ENCODE data around the gene SLC36A3.

GRCh38 chr5:151238303-151238741 is 65.2 kb downstream of the SLC36A3 start:
- TF ChIP-seq ATF1 (CRISPR knock-in tag; IDR thresholded peaks at IDR 0.05) = no peak
- no peak for TF ChIP-seq ZBTB21 (CRISPR knock-in tag; IDR thresholded peaks at IDR 0.05; ENCODE audit: borderline replicate concordance)
- TF ChIP-seq CTCF (IDR thresholded peaks at IDR 0.05) = no peak
- TF ChIP-seq ETV6 (CRISPR knock-in tag; IDR thresholded peaks at IDR 0.05) = no peak
- no peak for TF ChIP-seq HMGXB4 (CRISPR knock-in tag; IDR thresholded peaks at IDR 0.05)
- TF ChIP-seq ATF3 (CRISPR knock-in tag; conservative IDR thresholded peaks at IDR 0.05) = no peak
- no peak for TF ChIP-seq NR2C2 (CRISPR knock-in tag; IDR thresholded peaks at IDR 0.05)
- TF ChIP-seq, protein P1, sequence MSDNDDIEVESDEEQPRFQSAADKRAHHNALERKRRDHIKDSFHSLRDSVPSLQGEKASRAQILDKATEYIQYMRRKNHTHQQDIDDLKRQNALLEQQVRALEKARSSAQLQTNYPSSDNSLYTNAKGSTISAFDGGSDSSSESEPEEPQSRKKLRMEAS (CRISPR knock-in tag; IDR thresholded peaks at IDR 0.05) = no peak
- TF ChIP-seq, protein P2, sequence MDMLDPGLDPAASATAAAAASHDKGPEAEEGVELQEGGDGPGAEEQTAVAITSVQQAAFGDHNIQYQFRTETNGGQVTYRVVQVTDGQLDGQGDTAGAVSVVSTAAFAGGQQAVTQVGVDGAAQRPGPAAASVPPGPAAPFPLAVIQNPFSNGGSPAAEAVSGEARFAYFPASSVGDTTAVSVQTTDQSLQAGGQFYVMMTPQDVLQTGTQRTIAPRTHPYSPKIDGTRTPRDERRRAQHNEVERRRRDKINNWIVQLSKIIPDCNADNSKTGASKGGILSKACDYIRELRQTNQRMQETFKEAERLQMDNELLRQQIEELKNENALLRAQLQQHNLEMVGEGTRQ (CRISPR knock-in tag; IDR thresholded peaks at IDR 0.05) = no peak
- no peak for TF ChIP-seq SP1 (CRISPR knock-in tag; conservative IDR thresholded peaks at IDR 0.05)
- no peak for TF ChIP-seq TCF7 (CRISPR knock-in tag; IDR thresholded peaks at IDR 0.05; ENCODE audit: low read depth)
- no peak for TF ChIP-seq ZNF512 (CRISPR knock-in tag; IDR thresholded peaks at IDR 0.05; ENCODE audit: borderline replicate concordance)
- TF ChIP-seq, protein P3, sequence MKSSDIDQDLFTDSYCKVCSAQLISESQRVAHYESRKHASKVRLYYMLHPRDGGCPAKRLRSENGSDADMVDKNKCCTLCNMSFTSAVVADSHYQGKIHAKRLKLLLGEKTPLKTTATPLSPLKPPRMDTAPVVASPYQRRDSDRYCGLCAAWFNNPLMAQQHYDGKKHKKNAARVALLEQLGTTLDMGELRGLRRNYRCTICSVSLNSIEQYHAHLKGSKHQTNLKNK (CRISPR knock-in tag; IDR thresholded peaks at IDR 0.05) = no peak

Measured in WTC11 (cell line).